Measurements from ENCODE around the gene CD200R1. TPM values are rescaled to one million over a fixed set of nuclear protein-coding genes. Genes with fewer than 3 reads are reported as not detected.

The CD200R1 gene
- total RNA-seq, 4 donors from 2014 or later = 0.22 to 2.1 (median 0.91) TPM

- Histone ChIP-seq H3K36me3 (no peaks in the 10 kb centered on the region), H3K27ac (no peak overlapping the region), H3K4me3 (no peak overlapping the region), H3K27me3 (no peaks in the 10 kb centered on the region), H3K4me1 (no peaks in the 10 kb centered on the region), H3K9me3 (peaks cover 0 to 13% (median 1%) of the 10 kb centered on the region in 4 donors)
- no peak for DNase-seq (ENCODE audit: low spot score in 2 of 2)
- WGBS, 2 donors = 79 to 82% methylated on average over 2 of the region's 2 CpGs
- TF ChIP-seq CTCF (IDR thresholded peaks at IDR 0.05) (no peak), EP300 (IDR thresholded peaks at IDR 0.05) (no peak), POLR2A (IDR thresholded peaks at IDR 0.05) (no peak)
Observed at GRCh38 chr3:112875561-112875960, 99.3 kb downstream of the CD200R1 start.

DNA sequence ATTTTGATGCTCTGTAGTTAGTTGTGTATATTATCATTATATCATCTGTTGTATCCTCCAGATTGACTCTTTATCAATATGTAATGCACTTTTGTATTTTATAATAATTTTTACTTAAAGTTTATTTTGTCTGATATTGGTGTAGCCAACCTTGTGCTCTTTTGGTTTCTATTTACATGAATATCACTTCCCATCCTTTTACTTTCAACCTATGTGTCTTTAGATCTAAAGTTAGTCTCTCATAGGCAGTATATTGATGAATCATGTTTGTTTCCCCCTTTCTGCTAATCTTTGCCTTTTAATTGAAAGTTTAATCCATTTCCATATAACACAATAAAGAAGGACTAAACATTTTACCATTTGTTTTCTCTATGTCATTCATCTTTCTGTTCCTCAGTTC is 100.2 kb downstream of the CD200R1 start:
- Histone ChIP-seq H3K9me3 (peaks cover 0 to 21% (median 2%) of the 10 kb centered on the region in 4 donors), H3K36me3 (no peaks in the 10 kb centered on the region)
- TF ChIP-seq POLR2A (IDR thresholded peaks at IDR 0.05) = no peak
- no peak for TF ChIP-seq EP300 (IDR thresholded peaks at IDR 0.05)
- TF ChIP-seq CTCF (IDR thresholded peaks at IDR 0.05) = no peak

DNA sequence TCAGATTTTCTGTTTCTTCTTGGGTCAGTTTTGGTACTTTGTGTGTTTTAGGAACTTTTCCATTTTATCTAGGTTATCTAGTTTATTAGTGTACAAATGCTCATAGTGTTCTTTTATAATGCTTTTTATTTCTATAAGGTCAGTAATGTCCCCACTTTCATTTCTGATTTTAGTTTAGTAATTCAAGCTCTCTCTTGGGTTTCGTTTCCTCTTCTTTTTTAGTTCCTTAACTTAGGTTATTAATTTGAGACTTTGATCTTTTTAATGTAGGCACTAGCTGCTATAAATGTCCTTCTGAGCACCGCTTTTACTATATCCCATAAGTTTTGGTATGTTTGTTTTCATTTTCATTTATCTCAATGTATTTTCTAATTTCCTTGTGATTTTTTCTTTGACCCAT is 101.3 kb downstream of the CD200R1 start:
- 70% methylated on average over 2 of the region's 2 CpGs for WGBS, 2 donors
- Histone ChIP-seq H3K4me1 (no peaks in the 10 kb centered on the region), H3K9me3 (peaks cover 0 to 25% (median 2%) of the 10 kb centered on the region in 4 donors), H3K4me3 (no peak overlapping the region), H3K27ac (no peak overlapping the region), H3K36me3 (no peaks in the 10 kb centered on the region), H3K27me3 (no peaks in the 10 kb centered on the region)
- TF ChIP-seq CTCF (IDR thresholded peaks at IDR 0.05) = no peak
- DNase-seq (ENCODE audit: low spot score in 2 of 2) = no peak

More for the DNA sequence above, 100.2 kb downstream of the CD200R1 start:
- no peak for DNase-seq (ENCODE audit: low spot score in 2 of 2)
- Histone ChIP-seq H3K27ac (no peak overlapping the region), H3K27me3 (no peaks in the 10 kb centered on the region), H3K4me3 (no peak overlapping the region), H3K4me1 (no peaks in the 10 kb centered on the region)

GRCh38 chr3:112871735-112872134 is 103.2 kb downstream of the CD200R1 start:
- no peaks in the 10 kb centered on the region for H3K27me3 ChIP-seq
- TF ChIP-seq POLR2A (IDR thresholded peaks at IDR 0.05) = no peak
- no peak for TF ChIP-seq CTCF (IDR thresholded peaks at IDR 0.05)
- TF ChIP-seq EP300 (IDR thresholded peaks at IDR 0.05) = no peak
- no peak for DNase-seq (ENCODE audit: low spot score in 2 of 2)
- H3K9me3 ChIP-seq = peaks cover 0 to 25% (median 2%) of the 10 kb centered on the region in 4 donors
- no peaks in the 10 kb centered on the region for H3K4me1 ChIP-seq
- WGBS, 2 donors = 85 to 92% methylated on average over 3 of the region's 3 CpGs
- H3K36me3 ChIP-seq = no peaks in the 10 kb centered on the region
- no peak overlapping the region for H3K4me3 ChIP-seq
- H3K27ac ChIP-seq = no peak overlapping the region

Other genes with a start within 250 kb of the CD200R1 start
- gene CD200R1L, start 128.2 kb downstream of the CD200R1 start, total RNA-seq = not detected
- gene GTPBP8, start 15.9 kb upstream of the CD200R1 start, total RNA-seq = 10 to 100 TPM; 15.9 to 55.7 (median 21.1) TPM
- 10 to 100 TPM; 27.6 to 63.2 (median 48.1) TPM for gene BOC, start 236.5 kb upstream of the CD200R1 start, total RNA-seq